ENCODE results near the gene TOMM70. TPM values are rescaled to one million over a fixed set of nuclear protein-coding genes. Genes with fewer than 3 reads are reported as not detected.
A peak's percentile ranks its signal among the peaks of the same experiment; 100 is the strongest.

TOMM70 gene
- polyA plus RNA-seq, 4 donors, result 62.8 to 75.6 (median 67.7) TPM

GRCh38 chr3:100412912-100413590, 12.2 kb upstream of the TOMM70 start:
- no peak for DNase-seq (ENCODE audit: low read depth in 4 of 4, low spot score in 2 of 4)

DNA sequence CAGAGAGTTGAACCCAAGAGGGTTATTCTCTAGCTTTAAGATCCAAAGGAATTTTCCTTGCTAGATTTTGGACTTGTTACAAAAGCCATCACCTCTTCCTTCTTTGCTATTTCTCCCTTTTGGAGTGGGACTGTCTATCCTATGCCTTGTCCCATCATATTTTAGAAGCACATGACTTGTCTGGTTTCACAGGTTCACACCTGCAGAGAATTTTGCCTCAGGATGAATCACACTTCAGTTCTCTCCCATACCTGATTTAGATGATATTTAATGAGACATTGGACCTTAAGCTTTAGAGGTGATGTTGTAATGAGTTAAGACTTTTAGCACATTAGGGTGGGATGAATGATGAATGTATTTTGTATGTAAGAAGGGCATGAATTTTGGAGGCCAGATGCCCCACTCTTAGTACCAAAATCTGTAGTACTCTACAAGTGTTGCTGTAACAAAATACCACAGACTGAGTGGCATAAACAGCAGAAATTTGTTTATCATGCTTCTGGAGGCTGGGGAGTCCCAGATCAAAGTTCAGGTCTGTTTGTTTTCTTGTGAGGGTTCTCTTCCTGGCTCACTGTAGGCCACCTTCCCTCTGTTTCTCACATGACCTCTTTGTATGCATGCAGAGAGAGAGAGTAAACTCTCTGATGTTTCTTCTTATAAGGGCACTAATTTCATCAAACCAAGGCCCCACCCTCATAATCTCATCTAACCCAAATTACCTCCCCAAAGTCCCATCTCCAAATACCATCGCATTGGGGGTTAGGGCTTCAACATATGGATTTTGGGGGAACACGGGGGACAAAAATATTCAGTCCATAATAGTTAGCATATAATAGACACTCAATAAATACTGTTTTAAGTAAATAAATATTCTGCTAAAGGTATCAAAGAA, 10.4 kb upstream of the TOMM70 start:
- no peak for DNase-seq (ENCODE audit: low read depth in 4 of 4, low spot score in 2 of 4)

- no peak for DNase-seq (ENCODE audit: low read depth in 4 of 4, low spot score in 2 of 4)
Observed at GRCh38 chr3:100407977-100408532, 7.2 kb upstream of the TOMM70 start.

DNA sequence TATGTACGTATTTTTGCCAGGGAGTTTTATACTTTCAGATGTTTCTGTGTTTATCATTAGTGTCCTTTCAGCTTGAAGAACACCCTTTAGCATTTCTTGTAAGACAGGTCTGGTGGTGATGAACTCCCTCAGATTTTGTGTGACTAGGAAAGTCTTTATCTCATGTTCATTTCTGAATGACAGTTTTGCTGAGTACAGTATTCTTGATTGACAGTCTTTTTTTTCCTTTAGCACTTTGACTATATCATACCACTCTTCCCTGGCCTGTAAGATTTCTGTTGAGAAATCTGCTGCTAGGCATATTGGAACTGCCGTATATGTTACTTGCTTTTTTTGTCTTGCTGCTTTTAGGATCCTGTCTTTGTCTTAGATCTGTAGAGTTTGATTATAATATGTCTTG, 6.3 kb upstream of the TOMM70 start:
- no peak for DNase-seq (ENCODE audit: low read depth in 4 of 4, low spot score in 2 of 4)

GRCh38 chr3:100404250-100404548, 3.3 kb upstream of the TOMM70 start:
- no peak for DNase-seq (ENCODE audit: low read depth in 4 of 4, low spot score in 2 of 4)

DNA sequence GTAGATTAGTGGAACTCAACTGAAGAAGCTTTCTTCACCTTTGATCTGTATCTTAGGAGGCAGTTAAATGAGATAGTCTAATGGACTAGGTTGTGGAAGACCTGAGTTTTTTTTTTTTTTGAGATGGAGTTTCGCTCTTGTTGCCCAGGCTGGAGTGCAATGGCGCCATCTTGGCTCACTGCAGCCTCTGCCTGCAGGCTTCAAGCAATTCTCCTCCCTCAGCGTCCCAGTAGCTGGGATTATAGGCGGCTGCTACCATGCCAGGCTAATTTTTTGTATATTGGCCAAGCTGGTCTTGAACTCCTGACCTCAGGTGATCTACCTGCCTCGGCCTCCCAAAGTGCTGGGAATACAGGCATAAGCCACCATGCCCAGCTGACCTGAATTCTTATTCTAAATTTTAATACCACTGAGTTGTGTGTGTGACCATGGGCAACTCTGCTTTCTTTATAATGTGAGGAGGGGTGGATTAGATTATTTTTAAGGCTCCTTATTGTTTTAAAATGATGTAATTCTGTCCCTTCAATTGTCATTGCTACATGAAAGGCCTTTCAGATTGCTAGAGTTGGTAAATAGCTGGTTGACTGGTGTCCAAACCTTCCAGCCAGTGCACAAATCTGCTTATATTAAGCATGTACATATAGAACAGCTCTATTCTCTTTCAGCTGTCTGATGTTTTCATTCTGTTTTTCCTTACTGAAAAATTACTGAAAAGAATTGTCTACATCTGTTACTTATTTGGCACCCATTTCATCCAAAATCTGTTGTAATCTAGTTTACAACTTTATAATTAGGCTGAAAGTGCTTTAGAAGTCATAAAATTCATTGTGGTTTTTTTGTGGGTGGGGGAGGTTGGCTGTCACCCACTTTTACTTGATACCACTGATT, 2.7 kb upstream of the TOMM70 start:
- DNase-seq (ENCODE audit: low read depth in 4 of 4, low spot score in 2 of 4), result no peak

GRCh38 chr3:100402891-100403290, 2.0 kb upstream of the TOMM70 start:
- no peak for DNase-seq (ENCODE audit: low read depth in 4 of 4, low spot score in 2 of 4)

DNA sequence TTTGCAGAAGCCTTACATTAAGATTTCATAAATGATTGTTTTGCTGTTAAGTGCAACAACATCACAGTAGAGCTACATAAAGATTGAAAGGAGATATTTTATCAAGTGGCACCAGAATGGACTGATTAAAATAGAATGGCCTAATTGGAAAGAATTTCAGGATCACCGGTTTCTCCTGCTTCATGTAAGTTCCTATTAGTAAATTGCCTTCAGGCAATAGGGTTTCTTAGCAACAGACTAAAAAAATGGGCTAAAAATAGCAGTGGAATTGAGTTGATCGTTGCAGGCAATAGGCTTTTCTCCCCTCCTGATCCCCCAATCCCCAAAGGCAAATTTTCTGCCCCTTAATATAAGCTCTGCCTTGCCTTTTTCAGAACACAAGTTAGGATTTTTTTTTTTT, 1.4 kb upstream of the TOMM70 start:
- DNase-seq (ENCODE audit: low read depth in 4 of 4, low spot score in 2 of 4), result peak in 1 of 4 donors; percentile 28

GRCh38 chr3:100401674-100402041, 769 bp upstream of the TOMM70 start:
- peak in 2 of 4 donors; percentile 26 to 92 for DNase-seq (ENCODE audit: low read depth in 4 of 4, low spot score in 2 of 4)

GRCh38 chr3:100400419-100400779, 490 bp downstream of the TOMM70 start:
- DNase-seq (ENCODE audit: low read depth in 4 of 4, low spot score in 2 of 4), result peak in 1 of 4 donors; percentile 5

GRCh38 chr3:100399341-100400071, 1.4 kb downstream of the TOMM70 start:
- no peak for DNase-seq (ENCODE audit: low read depth in 4 of 4, low spot score in 2 of 4)

DNA sequence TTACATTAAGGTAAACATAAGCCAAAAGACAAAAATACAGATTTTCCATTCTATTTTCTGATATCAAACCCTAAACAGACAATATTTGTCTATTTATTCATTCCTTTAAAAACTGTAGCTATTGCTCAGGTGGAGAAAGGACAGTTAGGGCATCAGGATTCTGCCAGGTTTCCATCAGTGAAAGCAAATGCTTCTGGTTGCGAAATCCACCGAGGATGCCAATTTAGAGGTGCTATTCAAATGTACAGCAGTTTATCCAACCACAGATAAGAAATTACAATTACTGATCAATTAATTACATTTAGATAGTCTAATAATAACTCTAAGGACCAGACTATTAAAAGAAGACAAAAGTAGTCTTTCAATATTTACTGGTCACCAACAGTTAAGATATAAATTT, 3.9 kb downstream of the TOMM70 start:
- no peak for DNase-seq (ENCODE audit: low read depth in 4 of 4, low spot score in 2 of 4)

GRCh38 chr3:100395679-100396431, 5.0 kb downstream of the TOMM70 start:
- DNase-seq (ENCODE audit: low read depth in 4 of 4, low spot score in 2 of 4), result no peak

DNA sequence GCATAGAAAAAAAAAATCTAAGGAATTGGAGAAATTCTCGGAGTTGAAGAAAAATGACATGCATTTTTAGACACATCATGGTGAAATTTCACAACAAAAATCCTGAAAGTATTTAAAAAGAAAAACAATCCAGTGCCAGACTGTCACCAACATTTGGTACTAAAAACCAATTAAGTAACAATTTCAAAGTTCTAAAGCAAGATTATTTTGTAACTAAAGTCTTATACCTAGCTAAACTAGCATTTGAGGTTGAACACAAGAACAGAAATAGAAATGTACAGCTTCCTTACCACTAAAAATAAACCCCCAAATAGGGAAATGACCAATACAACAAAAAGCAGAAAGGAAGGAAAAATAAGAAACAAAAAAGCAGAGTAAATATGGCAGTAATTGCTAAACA, 11.9 kb downstream of the TOMM70 start:
- no peak for DNase-seq (ENCODE audit: low read depth in 4 of 4, low spot score in 2 of 4)

DNA sequence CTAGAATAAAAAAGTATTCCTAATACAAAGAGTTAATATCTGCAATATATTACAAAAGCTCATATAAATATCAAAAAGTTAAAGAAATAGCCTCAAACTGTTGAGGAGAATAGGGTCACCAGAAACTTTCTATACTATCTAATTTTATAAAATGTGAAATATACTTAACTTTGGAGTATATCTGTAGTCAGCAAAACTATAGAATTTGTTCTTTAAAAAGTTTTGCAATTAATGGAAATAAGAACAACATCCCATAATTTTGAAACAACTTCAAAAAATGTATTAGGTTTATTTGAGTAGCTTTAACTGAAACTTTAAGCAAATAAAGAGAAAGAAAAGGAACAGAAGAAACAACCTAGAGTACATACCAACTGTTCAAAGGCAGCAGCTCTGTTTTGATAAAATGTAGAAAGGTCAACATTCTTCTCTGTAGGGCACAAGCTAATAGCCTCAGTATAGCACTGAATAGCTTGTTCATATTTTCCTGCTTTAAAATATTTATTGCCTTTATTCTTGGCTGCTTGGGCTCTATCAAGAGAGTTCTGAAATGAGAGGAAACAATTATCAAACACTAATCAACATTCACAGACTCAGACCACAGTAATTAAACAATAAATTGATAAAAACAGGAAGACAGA, 14.3 kb downstream of the TOMM70 start:
- no peak for DNase-seq (ENCODE audit: low read depth in 4 of 4, low spot score in 2 of 4)

DNA sequence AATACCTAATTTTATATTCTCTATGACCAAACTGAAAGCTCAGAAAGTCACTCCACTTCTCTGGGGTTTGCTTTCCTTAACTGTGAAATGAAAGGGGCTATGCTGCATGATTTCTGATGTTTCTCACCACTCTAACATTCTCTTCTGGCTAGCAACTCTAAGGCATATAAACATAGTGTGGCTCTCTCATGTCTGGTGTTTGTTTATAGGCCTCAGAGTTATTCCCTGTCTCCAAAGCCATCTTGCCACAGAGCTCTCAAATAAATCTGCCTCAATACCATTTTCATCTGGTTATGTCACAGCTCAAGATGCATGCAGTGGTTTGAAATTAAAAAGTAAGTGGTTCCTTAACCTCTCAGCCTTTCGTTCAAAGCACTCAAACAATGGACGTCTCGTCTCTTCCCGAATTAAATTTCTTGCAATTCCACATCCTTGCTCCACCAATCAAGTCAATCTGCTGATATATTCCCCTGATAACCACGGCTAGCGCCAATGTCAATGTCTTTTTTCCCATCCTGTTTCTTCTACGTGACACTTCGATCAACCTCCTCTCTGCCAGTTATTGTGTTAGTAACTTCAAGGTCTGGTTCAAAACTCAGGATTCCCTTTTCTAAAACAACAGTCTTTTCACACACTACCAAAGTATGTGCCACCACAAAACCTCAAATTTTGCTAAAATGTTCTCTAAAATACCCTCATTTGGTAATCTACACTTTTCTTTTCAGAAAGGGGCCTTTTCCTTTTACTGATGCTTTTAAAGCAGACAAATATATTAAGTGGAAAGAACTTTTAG, 16.0 kb downstream of the TOMM70 start:
- no peak for DNase-seq (ENCODE audit: low read depth in 4 of 4, low spot score in 2 of 4)

DNA sequence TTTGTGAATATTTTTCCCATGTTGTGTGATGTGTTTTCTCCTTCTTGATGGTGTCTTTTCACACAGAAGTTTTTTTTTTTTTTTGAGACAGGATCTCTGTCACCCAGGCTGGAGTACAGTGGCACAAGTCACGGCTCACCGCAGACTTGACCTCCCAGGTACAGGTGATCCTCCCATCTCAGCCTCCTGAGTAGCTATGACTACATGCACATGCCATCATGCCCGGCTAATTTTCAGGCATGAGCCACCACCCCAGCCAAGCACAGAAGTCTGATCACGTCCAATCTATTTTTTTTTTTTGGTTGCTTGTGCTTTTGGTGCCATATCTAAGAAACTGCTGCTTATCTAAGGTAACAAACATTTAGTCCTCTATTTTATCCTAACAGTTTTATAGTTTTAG, 24.6 kb downstream of the TOMM70 start:
- DNase-seq (ENCODE audit: low read depth in 4 of 4, low spot score in 2 of 4), result no peak

GRCh38 chr3:100374521-100374920, 26.4 kb downstream of the TOMM70 start:
- no peak for DNase-seq (ENCODE audit: low read depth in 4 of 4, low spot score in 2 of 4)
